AG09309 (cell line): ENCODE results near the gene MAPK6.

Experiments used
- DNase-seq: peaks from one replicate; pipeline ENCODE4 v3.0.0-alpha.2; 2010; ENCODE audit warnings: low read depth
- H3K4me3 ChIP-seq: 2 replicates; pipeline ENCODE4 v1.5.1; 2011; ENCODE audit warnings: mild to moderate bottlenecking, low read depth, low read length, moderate library complexity; ENCODE audit not compliant: control insufficient read depth
- TF ChIP-seq, protein P1 (sequence below): IDR thresholded peaks from 2 replicates; pipeline ENCODE4 v1.5.1; 2011; ENCODE audit warnings: mild to moderate bottlenecking, low read depth, low read length, inconsistent platforms; ENCODE audit not compliant: insufficient read depth, control insufficient read depth; ENCODE audit errors: missing control alignments

MAPK6 gene

DNA sequence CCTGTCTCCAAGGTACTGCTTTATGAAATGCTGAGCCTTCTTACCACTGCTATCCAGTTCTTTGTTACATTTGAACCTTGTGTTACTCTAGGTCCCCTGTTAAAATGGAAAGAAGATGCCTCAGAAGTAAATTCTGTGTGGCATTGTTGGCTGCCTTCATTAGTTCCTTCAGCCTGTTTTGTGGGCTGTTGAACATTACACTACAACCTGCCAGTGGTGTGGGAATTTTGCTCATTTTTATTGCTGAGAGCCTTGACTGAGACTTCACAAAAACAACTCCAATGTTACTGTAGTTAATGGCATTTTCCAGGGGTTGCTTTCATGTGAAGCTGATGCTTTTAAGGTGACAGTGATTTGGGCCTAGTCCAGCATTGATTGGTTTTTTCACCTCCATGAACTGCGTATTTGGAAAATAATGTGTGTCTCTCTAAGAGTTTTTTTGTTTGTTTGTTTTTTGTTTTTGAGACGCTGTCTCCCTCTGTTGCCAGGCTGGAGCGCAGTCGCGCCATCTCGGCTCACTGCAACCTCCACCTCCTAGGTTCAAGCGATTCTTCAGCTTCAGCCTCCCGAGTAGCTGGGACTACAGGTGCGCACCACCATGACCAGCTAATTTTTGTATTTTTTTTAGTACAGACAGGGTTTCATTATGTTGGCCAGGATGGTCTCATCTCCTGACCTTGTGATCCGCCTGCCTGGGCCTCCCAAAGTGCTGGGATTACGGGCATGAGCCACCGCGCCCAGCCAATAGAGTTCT lies 4.3 kb downstream of the MAPK6 start:
- TF ChIP-seq, protein P1, sequence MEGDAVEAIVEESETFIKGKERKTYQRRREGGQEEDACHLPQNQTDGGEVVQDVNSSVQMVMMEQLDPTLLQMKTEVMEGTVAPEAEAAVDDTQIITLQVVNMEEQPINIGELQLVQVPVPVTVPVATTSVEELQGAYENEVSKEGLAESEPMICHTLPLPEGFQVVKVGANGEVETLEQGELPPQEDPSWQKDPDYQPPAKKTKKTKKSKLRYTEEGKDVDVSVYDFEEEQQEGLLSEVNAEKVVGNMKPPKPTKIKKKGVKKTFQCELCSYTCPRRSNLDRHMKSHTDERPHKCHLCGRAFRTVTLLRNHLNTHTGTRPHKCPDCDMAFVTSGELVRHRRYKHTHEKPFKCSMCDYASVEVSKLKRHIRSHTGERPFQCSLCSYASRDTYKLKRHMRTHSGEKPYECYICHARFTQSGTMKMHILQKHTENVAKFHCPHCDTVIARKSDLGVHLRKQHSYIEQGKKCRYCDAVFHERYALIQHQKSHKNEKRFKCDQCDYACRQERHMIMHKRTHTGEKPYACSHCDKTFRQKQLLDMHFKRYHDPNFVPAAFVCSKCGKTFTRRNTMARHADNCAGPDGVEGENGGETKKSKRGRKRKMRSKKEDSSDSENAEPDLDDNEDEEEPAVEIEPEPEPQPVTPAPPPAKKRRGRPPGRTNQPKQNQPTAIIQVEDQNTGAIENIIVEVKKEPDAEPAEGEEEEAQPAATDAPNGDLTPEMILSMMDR = no peak
- no peak overlapping the region for H3K4me3 ChIP-seq
- DNase-seq = no peak

DNA sequence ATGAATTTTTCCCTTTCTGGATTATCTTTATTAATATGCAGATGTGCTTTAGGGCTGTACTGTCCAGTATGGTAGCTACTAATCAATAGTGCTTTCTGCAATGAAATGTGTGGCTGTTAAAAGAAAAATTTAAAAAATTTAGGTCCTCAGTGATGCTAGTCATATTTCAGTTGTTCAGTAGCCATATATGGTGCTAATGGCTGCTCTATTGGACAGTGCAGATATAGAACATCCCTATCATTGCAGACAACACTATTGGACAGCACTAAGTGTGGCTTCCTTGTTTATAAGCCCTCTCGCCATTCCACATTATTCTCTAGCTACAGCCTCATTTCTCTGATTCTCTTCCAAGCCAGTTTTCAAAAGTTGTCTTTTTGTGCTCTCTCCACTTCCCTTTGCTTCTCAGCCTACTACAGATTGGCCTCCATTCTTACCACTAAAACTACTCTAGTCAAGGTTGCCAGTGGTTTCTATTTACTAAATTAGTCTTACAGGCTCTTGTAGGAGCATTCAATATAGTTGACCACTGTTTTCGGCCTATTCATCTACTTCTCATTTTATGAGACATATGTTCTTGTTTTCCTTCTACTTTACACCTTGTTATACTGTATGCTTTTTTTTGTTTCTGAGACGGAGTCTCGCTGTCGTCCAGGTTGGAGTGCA lies 9.5 kb downstream of the MAPK6 start:
- no peak overlapping the region for H3K4me3 ChIP-seq
- TF ChIP-seq, protein P1 = no peak
- DNase-seq = no peak

GRCh38 chr15:52030010-52030409 lies 11.0 kb downstream of the MAPK6 start:
- no peak for DNase-seq
- H3K4me3 ChIP-seq = no peak overlapping the region
- TF ChIP-seq, protein P1 = no peak

GRCh38 chr15:52031556-52031955 lies 12.5 kb downstream of the MAPK6 start:
- H3K4me3 ChIP-seq = no peak overlapping the region
- no peak for DNase-seq
- TF ChIP-seq, protein P1 = no peak

GRCh38 chr15:52037889-52038505 lies 19.0 kb downstream of the MAPK6 start:
- TF ChIP-seq, protein P1 = no peak
- DNase-seq = no peak
- no peak overlapping the region for H3K4me3 ChIP-seq

DNA sequence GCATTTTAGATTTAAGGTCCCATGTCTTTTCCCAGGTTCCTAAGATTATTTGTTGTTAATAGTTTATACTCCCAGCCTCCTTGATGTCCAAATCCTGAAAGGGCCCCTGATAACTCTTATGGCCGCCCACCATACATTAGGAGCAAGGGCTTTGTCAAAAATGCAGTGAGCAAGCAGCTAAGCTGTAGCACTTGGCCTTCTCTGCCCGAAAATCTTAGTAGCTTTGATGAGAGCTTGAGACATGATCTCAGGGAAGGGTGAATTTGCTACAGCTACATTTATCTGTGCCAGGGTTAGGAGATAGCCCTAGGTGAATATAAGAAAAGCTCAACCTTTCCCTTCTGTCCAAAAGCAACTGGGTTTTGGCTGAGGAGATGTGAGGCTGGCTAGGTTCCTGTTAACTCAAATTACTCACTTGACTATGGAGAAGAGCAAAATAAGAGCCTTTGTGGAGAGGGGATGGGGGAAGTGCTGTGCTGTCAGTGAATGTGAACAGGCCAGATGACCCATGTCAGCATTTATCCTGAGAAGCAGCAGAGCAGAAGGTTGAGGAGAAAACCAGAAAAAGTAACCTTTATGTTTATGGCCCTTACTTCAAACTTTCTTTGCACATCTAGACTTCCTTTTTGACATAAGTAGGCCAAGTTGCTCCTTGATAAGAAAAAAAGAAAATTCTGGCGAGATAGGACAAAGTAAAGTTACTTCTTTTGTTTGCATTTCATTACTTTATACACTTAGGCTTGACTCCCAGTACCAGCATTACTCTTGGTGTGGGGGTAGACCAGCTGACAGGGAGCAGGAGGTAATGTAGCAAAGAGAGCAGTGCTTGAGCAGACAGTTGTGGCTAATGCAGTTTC lies 21.1 kb downstream of the MAPK6 start:
- TF ChIP-seq, protein P1 = no peak
- H3K4me3 ChIP-seq = no peak overlapping the region
- no peak for DNase-seq
